HG03064 (cell line): ENCODE measurements around the gene CRY2.
"Not testable (repeated sequence)": the region's sequence is repeated elsewhere in the genome, so short reads cannot be mapped to it uniquely, and the experiment has no call there.

Experiments
- ATAC-seq: cut with Tn5 transposase; IDR thresholded peaks from one replicate; pipeline ENCODE4 v1.9.1; 2021; ENCODE audit warnings: low read depth; ENCODE audit not compliant: unreplicated experiment

Gene CRY2

GRCh38 chr11:45895553-45896259, 48.4 kb downstream of the CRY2 start:
- no peak for ATAC-seq

- no peak for ATAC-seq
Observed at GRCh38 chr11:45896422-45896984, 49.2 kb downstream of the CRY2 start.

GRCh38 chr11:45897556-45897955, 50.3 kb downstream of the CRY2 start:
- no peak for ATAC-seq

- no peak for ATAC-seq
Observed at GRCh38 chr11:45899086-45899447, 51.8 kb downstream of the CRY2 start.

GRCh38 chr11:45899448-45900174, 52.3 kb downstream of the CRY2 start:
- ATAC-seq, result no peak

GRCh38 chr11:45900175-45900800, 53.0 kb downstream of the CRY2 start:
- not testable (repeated sequence) for ATAC-seq

- no peak for ATAC-seq
Observed at GRCh38 chr11:45900916-45901617, 53.8 kb downstream of the CRY2 start.

- no peak for ATAC-seq
Observed at GRCh38 chr11:45901626-45902025, 54.4 kb downstream of the CRY2 start.

GRCh38 chr11:45902452-45903380, 55.4 kb downstream of the CRY2 start:
- no peak for ATAC-seq

- no peak for ATAC-seq
Observed at GRCh38 chr11:45904309-45904915, 57.1 kb downstream of the CRY2 start.

- no peak for ATAC-seq
Observed at GRCh38 chr11:45905095-45905494, 57.8 kb downstream of the CRY2 start.

- ATAC-seq, result not testable (repeated sequence)
Observed at GRCh38 chr11:45905576-45905975, 58.3 kb downstream of the CRY2 start.

- ATAC-seq, result no peak
Observed at GRCh38 chr11:45906096-45906682, 58.9 kb downstream of the CRY2 start.

- no peak for ATAC-seq
Observed at GRCh38 chr11:45906965-45907611, 59.8 kb downstream of the CRY2 start, which contains the start of gene FREY1. FREY1 (minus strand) TSS chr11:45907271; CDS start chr11:45907245, 26 bp downstream.

- no peak for ATAC-seq
Observed at GRCh38 chr11:45907911-45908370, 60.7 kb downstream of the CRY2 start.

GRCh38 chr11:45909594-45910475, 62.6 kb downstream of the CRY2 start:
- no peak for ATAC-seq

- no peak for ATAC-seq
Observed at GRCh38 chr11:45910623-45911022, 63.3 kb downstream of the CRY2 start.
